ENCODE data around the gene SEPTIN10. TPM values are rescaled to one million over a fixed set of nuclear protein-coding genes. Genes with fewer than 3 reads are reported as not detected.

Gene SEPTIN10
- total RNA-seq, 1 experiment from 2014 or later: 100.0 TPM

- no peaks in the 10 kb centered on the region for H3K9me3 ChIP-seq (ENCODE audit: control insufficient read depth, insufficient read depth, low read depth, low read length)
- no TSS peak for BruUV-seq (replicated peaks)
- no peak for TF ChIP-seq SIN3A (IDR thresholded peaks at IDR 0.05; ENCODE audit: borderline replicate concordance, insufficient read depth, low read depth, low read length)
- TF ChIP-seq REST (IDR thresholded peaks at IDR 0.05; ENCODE audit: insufficient read depth in 1 of 2, low read depth in 2 of 2, low read length in 1 of 2): no peak
- TF ChIP-seq, protein P1, sequence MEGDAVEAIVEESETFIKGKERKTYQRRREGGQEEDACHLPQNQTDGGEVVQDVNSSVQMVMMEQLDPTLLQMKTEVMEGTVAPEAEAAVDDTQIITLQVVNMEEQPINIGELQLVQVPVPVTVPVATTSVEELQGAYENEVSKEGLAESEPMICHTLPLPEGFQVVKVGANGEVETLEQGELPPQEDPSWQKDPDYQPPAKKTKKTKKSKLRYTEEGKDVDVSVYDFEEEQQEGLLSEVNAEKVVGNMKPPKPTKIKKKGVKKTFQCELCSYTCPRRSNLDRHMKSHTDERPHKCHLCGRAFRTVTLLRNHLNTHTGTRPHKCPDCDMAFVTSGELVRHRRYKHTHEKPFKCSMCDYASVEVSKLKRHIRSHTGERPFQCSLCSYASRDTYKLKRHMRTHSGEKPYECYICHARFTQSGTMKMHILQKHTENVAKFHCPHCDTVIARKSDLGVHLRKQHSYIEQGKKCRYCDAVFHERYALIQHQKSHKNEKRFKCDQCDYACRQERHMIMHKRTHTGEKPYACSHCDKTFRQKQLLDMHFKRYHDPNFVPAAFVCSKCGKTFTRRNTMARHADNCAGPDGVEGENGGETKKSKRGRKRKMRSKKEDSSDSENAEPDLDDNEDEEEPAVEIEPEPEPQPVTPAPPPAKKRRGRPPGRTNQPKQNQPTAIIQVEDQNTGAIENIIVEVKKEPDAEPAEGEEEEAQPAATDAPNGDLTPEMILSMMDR (IDR thresholded peaks at IDR 0.05): no peak
- no peak for TF ChIP-seq TCF7L2 (IDR thresholded peaks at IDR 0.05; ENCODE audit: low read depth, low read length)
- TF ChIP-seq POLR2AphosphoS5 (IDR thresholded peaks at IDR 0.05; ENCODE audit: low read depth, low read length): no peak
- H3K4me3 ChIP-seq (ENCODE audit: low read depth in 2 of 2, low read length in 2 of 2): no peak overlapping the region
- in situ Hi-C loops (cut with HindIII; ENCODE audit: low pct_unique_long_range_greater_than_20kb, low sequenced_read_pairs): no loop called here
- POLR2A ChIA-PET: no interaction called here
- H3K4me1 ChIP-seq (ENCODE audit: control insufficient read depth, insufficient read depth, low read length): no peaks in the 10 kb centered on the region
- ATAC-seq (no peak), DNase-seq (ENCODE audit: low read depth, low spot score) (no peak)
- H3K36me3 ChIP-seq (ENCODE audit: control insufficient read depth, insufficient read depth, low read length): no peaks in the 10 kb centered on the region
- intact Hi-C loops (cut with micrococcal nuclease; ENCODE audit: unreplicated experiment): no loop called here
- H3K27ac ChIP-seq (ENCODE audit: low read length): no peak overlapping the region
- no peaks in the 10 kb centered on the region for H3K27me3 ChIP-seq (ENCODE audit: control insufficient read depth, insufficient read depth, low read length)
- CTCF ChIA-PET: no interaction called here
Measured at GRCh38 chr2:109527079-109527478, 86.7 kb downstream of the SEPTIN10 start.

GRCh38 chr2:109526442-109526970 lies 87.3 kb downstream of the SEPTIN10 start:
- Histone ChIP-seq H3K27ac (ENCODE audit: low read length) (no peak overlapping the region), H3K4me3 (ENCODE audit: low read depth in 2 of 2, low read length in 2 of 2) (no peak overlapping the region), H3K4me1 (ENCODE audit: control insufficient read depth, insufficient read depth, low read length) (no peaks in the 10 kb centered on the region), H3K27me3 (ENCODE audit: control insufficient read depth, insufficient read depth, low read length) (no peaks in the 10 kb centered on the region), H3K36me3 (ENCODE audit: control insufficient read depth, insufficient read depth, low read length) (no peaks in the 10 kb centered on the region), H3K9me3 (ENCODE audit: control insufficient read depth, insufficient read depth, low read depth, low read length) (no peaks in the 10 kb centered on the region)
- DNase-seq (ENCODE audit: low read depth, low spot score): no peak
- ChIA-PET POLR2A (no interaction called here), CTCF (no interaction called here)
- no TSS peak for BruUV-seq (replicated peaks)
- TF ChIP-seq, protein P1 (IDR thresholded peaks at IDR 0.05): no peak
- TF ChIP-seq POLR2AphosphoS5 (IDR thresholded peaks at IDR 0.05; ENCODE audit: low read depth, low read length) (no peak), REST (IDR thresholded peaks at IDR 0.05; ENCODE audit: insufficient read depth in 1 of 2, low read depth in 2 of 2, low read length in 1 of 2) (no peak), SIN3A (IDR thresholded peaks at IDR 0.05; ENCODE audit: borderline replicate concordance, insufficient read depth, low read depth, low read length) (no peak), TCF7L2 (IDR thresholded peaks at IDR 0.05; ENCODE audit: low read depth, low read length) (no peak)
- ATAC-seq: no peak
- intact Hi-C loops (cut with micrococcal nuclease; ENCODE audit: unreplicated experiment): no loop called here
- in situ Hi-C loops (cut with HindIII; ENCODE audit: low pct_unique_long_range_greater_than_20kb, low sequenced_read_pairs): no loop called here
